GM21360 (cell line): Measurements from ENCODE around the gene PEX10.
A peak's percentile ranks its signal among the peaks of the same experiment; 100 is the strongest.

Source experiments
- ATAC-seq: cut with Tn5 transposase; IDR thresholded peaks from one replicate; pipeline ENCODE4 v1.9.1; 2021; ENCODE audit warnings: mild to moderate bottlenecking, moderate library complexity; ENCODE audit not compliant: unreplicated experiment

PEX10 gene

GRCh38 chr1:2406451-2407041 lies 5.8 kb downstream of the PEX10 start:
- no peak for ATAC-seq

- no peak for ATAC-seq
Observed at GRCh38 chr1:2405588-2406295, 6.6 kb downstream of the PEX10 start.

GRCh38 chr1:2404890-2405511 lies 7.4 kb downstream of the PEX10 start:
- ATAC-seq, result no peak

GRCh38 chr1:2404142-2404889 lies 8.0 kb downstream of the PEX10 start:
- no peak for ATAC-seq

- no peak for ATAC-seq
Observed at GRCh38 chr1:2403273-2403672, 9.1 kb downstream of the PEX10 start.

GRCh38 chr1:2402420-2402819 lies 9.9 kb downstream of the PEX10 start:
- ATAC-seq, result no peak

- ATAC-seq, result no peak
Observed at GRCh38 chr1:2400950-2401649, 11.3 kb downstream of the PEX10 start.

- no peak for ATAC-seq
Observed at GRCh38 chr1:2400576-2400909, 11.8 kb downstream of the PEX10 start.

- ATAC-seq, result no peak
Observed at GRCh38 chr1:2399890-2400575, 12.3 kb downstream of the PEX10 start.

GRCh38 chr1:2398871-2399270 lies 13.5 kb downstream of the PEX10 start:
- no peak for ATAC-seq

GRCh38 chr1:2397007-2397679 lies 15.2 kb downstream of the PEX10 start:
- no peak for ATAC-seq

GRCh38 chr1:2396476-2396875 lies 15.9 kb downstream of the PEX10 start:
- no peak for ATAC-seq

GRCh38 chr1:2396059-2396458 lies 16.3 kb downstream of the PEX10 start:
- ATAC-seq, result no peak

- no peak for ATAC-seq
Observed at GRCh38 chr1:2395245-2395644, 17.1 kb downstream of the PEX10 start.

GRCh38 chr1:2394761-2395160 lies 17.6 kb downstream of the PEX10 start:
- ATAC-seq, result no peak

GRCh38 chr1:2394220-2394619 lies 18.1 kb downstream of the PEX10 start:
- no peak for ATAC-seq

GRCh38 chr1:2393471-2393877 lies 18.9 kb downstream of the PEX10 start:
- no peak for ATAC-seq

GRCh38 chr1:2392686-2393085 lies 19.7 kb downstream of the PEX10 start:
- no peak for ATAC-seq

- peak; percentile 20 for ATAC-seq
Observed at GRCh38 chr1:2391931-2392509, 20.3 kb downstream of the PEX10 start.
